Large intestine (tissue), 3 donors: ENCODE results near the gene PLEKHA5. TPM values are rescaled to one million over a fixed set of nuclear protein-coding genes. Genes with fewer than 3 reads are reported as not detected.
A peak's percentile ranks its signal among the peaks of the same experiment; 100 is the strongest.
"Not testable (repeated sequence)": the region's sequence is repeated elsewhere in the genome, so short reads cannot be mapped to it uniquely, and the experiment has no call there.

Source experiments
- DNase-seq, 2 donors: peaks; one replicate each; pipeline versions ENCODE4 v3.0.0 to v3.0.0-alpha.2; 2013
- H3K27ac ChIP-seq: one replicate; pipeline ENCODE4 v1.5.1; 2013; ENCODE audit warnings: low read length
- H3K27me3 ChIP-seq: 2 replicates; pipeline ENCODE4 v1.6.1; 2013; ENCODE audit warnings: low read length; ENCODE audit not compliant: control insufficient read depth, insufficient read depth
- H3K36me3 ChIP-seq: 2 replicates; pipeline ENCODE4 v1.6.1; 2013; ENCODE audit warnings: low read length; ENCODE audit not compliant: control insufficient read depth, insufficient read depth
- H3K4me1 ChIP-seq: one replicate; pipeline ENCODE4 v1.6.1; 2013; ENCODE audit warnings: low read length; ENCODE audit not compliant: control insufficient read depth, insufficient read depth
- H3K4me3 ChIP-seq: one replicate; pipeline ENCODE4 v1.5.1; 2013; ENCODE audit warnings: low read length
- H3K9me3 ChIP-seq: one replicate; pipeline ENCODE4 v1.6.1; 2013; ENCODE audit warnings: mild to moderate bottlenecking, low read depth, low read length, moderate library complexity; ENCODE audit not compliant: control insufficient read depth
- WGBS: methylation state at CpG from one replicate; pipeline ENCODE4 v1.1.5; 2013; ENCODE audit warnings: low lambda C conversion rate; ENCODE audit not compliant: insufficient coverage; 5-methylcytosine and 5-hydroxymethylcytosine counted together
- polyA plus RNA-seq: library from polyadenylated mRNA; unstranded; fragments of 120-200 nt; gene quantifications from one replicate; pipeline ENCODE4 v1.2.1, GENCODE V29; 2013

PLEKHA5 gene
- polyA plus RNA-seq, 1 donor, result 43.8 TPM

- Histone ChIP-seq H3K9me3 (no peaks in the 10 kb centered on the region), H3K36me3 (no peaks in the 10 kb centered on the region), H3K27me3 (no peaks in the 10 kb centered on the region), H3K4me1 (peaks cover 8% of the 10 kb centered on the region), H3K4me3 (no peak overlapping the region), H3K27ac (no peak overlapping the region)
- no peak for DNase-seq
- 80% methylated on average over 2 of the region's 5 CpGs for WGBS
Observed at GRCh38 chr12:19166387-19166786, 36.9 kb downstream of the PLEKHA5 start.

- 25% methylated on average over 1 of the region's 2 CpGs for WGBS
Observed at GRCh38 chr12:19166956-19167355, 37.4 kb downstream of the PLEKHA5 start.

GRCh38 chr12:19167708-19168107, 38.2 kb downstream of the PLEKHA5 start:
- Histone ChIP-seq H3K27ac (no peak overlapping the region), H3K27me3 (no peaks in the 10 kb centered on the region), H3K9me3 (no peaks in the 10 kb centered on the region), H3K4me3 (no peak overlapping the region), H3K36me3 (no peaks in the 10 kb centered on the region), H3K4me1 (peaks cover 8% of the 10 kb centered on the region)
- no CpG with 5 or more reads among the region's 1 CpG for WGBS
- no peak for DNase-seq

More at GRCh38 chr12:19166956-19167355, 37.4 kb downstream of the PLEKHA5 start:
- Histone ChIP-seq H3K27ac (no peak overlapping the region), H3K27me3 (no peaks in the 10 kb centered on the region), H3K4me1 (peaks cover 8% of the 10 kb centered on the region), H3K9me3 (no peaks in the 10 kb centered on the region), H3K4me3 (no peak overlapping the region), H3K36me3 (no peaks in the 10 kb centered on the region)
- no peak for DNase-seq

GRCh38 chr12:19168644-19169043, 39.1 kb downstream of the PLEKHA5 start:
- Histone ChIP-seq H3K36me3 (no peaks in the 10 kb centered on the region), H3K27ac (no peak overlapping the region), H3K4me1 (peaks cover 8% of the 10 kb centered on the region), H3K4me3 (no peak overlapping the region), H3K27me3 (no peaks in the 10 kb centered on the region), H3K9me3 (no peaks in the 10 kb centered on the region)
- no peak for DNase-seq

- no peak for DNase-seq
- H3K4me1 ChIP-seq, result peaks cover 8% of the 10 kb centered on the region
- H3K9me3 ChIP-seq, result no peaks in the 10 kb centered on the region
- H3K36me3 ChIP-seq, result no peaks in the 10 kb centered on the region
- no peak overlapping the region for H3K4me3 ChIP-seq
- no peak overlapping the region for H3K27ac ChIP-seq
- WGBS, result no CpG with 5 or more reads among the region's 1 CpG
- no peaks in the 10 kb centered on the region for H3K27me3 ChIP-seq
Observed at GRCh38 chr12:19169222-19169621, 39.7 kb downstream of the PLEKHA5 start.

- not testable (repeated sequence) for H3K27me3 ChIP-seq
Observed at GRCh38 chr12:19170286-19170685, 40.8 kb downstream of the PLEKHA5 start.

GRCh38 chr12:19171731-19172130, 42.2 kb downstream of the PLEKHA5 start:
- Histone ChIP-seq H3K4me3 (no peak overlapping the region), H3K27ac (no peak overlapping the region), H3K9me3 (no peaks in the 10 kb centered on the region), H3K4me1 (peaks cover 3% of the 10 kb centered on the region), H3K36me3 (no peaks in the 10 kb centered on the region), H3K27me3 (no peaks in the 10 kb centered on the region)
- WGBS, result 83% methylated on average over 1 of the region's 2 CpGs
- DNase-seq, result no peak

More at GRCh38 chr12:19170286-19170685, 40.8 kb downstream of the PLEKHA5 start:
- H3K9me3 ChIP-seq, H3K27ac ChIP-seq, H3K4me1 ChIP-seq, H3K4me3 ChIP-seq, H3K36me3 ChIP-seq, DNase-seq: not testable (repeated sequence)
- 100% methylated on average over 1 of the region's 9 CpGs for WGBS

GRCh38 chr12:19177754-19178153, 48.2 kb downstream of the PLEKHA5 start:
- no peak overlapping the region for H3K27ac ChIP-seq
- H3K36me3 ChIP-seq, result no peaks in the 10 kb centered on the region
- H3K27me3 ChIP-seq, result no peaks in the 10 kb centered on the region
- no peaks in the 10 kb centered on the region for H3K9me3 ChIP-seq
- no peaks in the 10 kb centered on the region for H3K4me1 ChIP-seq
- H3K4me3 ChIP-seq, result no peak overlapping the region
- 90% methylated on average over 2 of the region's 3 CpGs for WGBS
- no peak for DNase-seq

GRCh38 chr12:19179986-19180385, 50.5 kb downstream of the PLEKHA5 start:
- H3K9me3 ChIP-seq, result no peaks in the 10 kb centered on the region
- no peak overlapping the region for H3K4me3 ChIP-seq
- H3K27me3 ChIP-seq, result no peaks in the 10 kb centered on the region
- no CpG with 5 or more reads among the region's 4 CpGs for WGBS
- H3K27ac ChIP-seq, result no peak overlapping the region
- no peaks in the 10 kb centered on the region for H3K4me1 ChIP-seq
- H3K36me3 ChIP-seq, result no peaks in the 10 kb centered on the region
- DNase-seq, result peak in 1 of 2 donors; percentile 49

GRCh38 chr12:19181666-19182426, 52.3 kb downstream of the PLEKHA5 start:
- H3K27ac ChIP-seq, result no peak overlapping the region
- H3K9me3 ChIP-seq, result no peaks in the 10 kb centered on the region
- no peaks in the 10 kb centered on the region for H3K27me3 ChIP-seq
- H3K36me3 ChIP-seq, result no peaks in the 10 kb centered on the region
- WGBS, result 72% methylated on average over 3 of the region's 8 CpGs
- DNase-seq, result no peak
- H3K4me3 ChIP-seq, result no peak overlapping the region
- H3K4me1 ChIP-seq, result no peaks in the 10 kb centered on the region
